ENCODE data around the gene PACC1. TPM values are rescaled to one million over a fixed set of nuclear protein-coding genes. Genes with fewer than 3 reads are reported as not detected.

PACC1 gene
- total RNA-seq, 4 donors from 2014 or later, result 3.3 to 33.2 (median 11.4) TPM

DNA sequence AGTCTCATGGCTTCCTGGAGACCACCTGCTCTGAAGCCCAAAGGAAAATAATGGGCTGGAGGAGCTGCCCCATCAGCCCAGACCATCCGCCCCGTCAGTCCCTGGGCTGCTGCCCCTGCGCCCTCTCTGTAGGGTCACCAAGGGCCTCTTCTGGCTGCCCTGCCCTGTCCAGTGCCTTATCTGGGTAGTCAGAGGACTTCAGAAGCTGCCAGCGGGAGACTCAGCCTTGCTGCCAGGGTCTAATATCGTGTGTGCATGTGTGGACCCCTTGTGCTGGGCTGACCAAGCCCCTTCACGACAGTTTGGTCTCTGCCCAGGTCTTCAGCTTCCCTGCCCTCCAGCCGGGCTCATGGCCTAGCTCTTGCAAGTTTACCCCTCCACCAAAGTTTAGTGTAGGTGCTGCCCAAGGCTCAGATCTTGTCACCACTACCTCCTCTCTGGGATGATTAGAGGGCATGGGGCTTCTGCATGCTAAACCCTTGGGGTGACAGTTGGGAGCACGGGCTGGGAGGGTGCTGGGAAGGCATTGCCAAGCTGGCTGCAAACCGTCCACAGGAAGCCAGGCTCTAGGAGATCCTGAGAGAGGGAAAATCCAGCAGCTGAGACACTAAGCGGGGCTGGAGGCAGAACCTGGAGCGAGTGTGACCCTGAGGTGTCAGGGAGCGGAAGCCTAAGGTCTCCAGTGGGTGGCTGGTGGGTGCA, 38.6 kb upstream of the PACC1 start:
- peaks cover 0 to 6% (median 0%) of the 10 kb centered on the region in 4 donors for H3K9me3 ChIP-seq
- no peak for DNase-seq (ENCODE audit: low spot score in 2 of 2)
- H3K27ac ChIP-seq, result peak overlapping the region in 2 of 4 donors; percentile 17 to 25
- H3K27me3 ChIP-seq, result no peaks in the 10 kb centered on the region
- TF ChIP-seq, protein P1, sequence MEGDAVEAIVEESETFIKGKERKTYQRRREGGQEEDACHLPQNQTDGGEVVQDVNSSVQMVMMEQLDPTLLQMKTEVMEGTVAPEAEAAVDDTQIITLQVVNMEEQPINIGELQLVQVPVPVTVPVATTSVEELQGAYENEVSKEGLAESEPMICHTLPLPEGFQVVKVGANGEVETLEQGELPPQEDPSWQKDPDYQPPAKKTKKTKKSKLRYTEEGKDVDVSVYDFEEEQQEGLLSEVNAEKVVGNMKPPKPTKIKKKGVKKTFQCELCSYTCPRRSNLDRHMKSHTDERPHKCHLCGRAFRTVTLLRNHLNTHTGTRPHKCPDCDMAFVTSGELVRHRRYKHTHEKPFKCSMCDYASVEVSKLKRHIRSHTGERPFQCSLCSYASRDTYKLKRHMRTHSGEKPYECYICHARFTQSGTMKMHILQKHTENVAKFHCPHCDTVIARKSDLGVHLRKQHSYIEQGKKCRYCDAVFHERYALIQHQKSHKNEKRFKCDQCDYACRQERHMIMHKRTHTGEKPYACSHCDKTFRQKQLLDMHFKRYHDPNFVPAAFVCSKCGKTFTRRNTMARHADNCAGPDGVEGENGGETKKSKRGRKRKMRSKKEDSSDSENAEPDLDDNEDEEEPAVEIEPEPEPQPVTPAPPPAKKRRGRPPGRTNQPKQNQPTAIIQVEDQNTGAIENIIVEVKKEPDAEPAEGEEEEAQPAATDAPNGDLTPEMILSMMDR (IDR thresholded peaks at IDR 0.05), result no peak
- TF ChIP-seq POLR2A (IDR thresholded peaks at IDR 0.05), result no peak
- no peak for TF ChIP-seq EP300 (IDR thresholded peaks at IDR 0.05)
- H3K36me3 ChIP-seq, result peaks cover 0 to 9% (median 0%) of the 10 kb centered on the region in 3 donors
- WGBS, 2 donors, result 77 to 78% methylated on average over 9 to 12 of the region's 12 CpGs
- peaks cover 0 to 24% (median 5%) of the 10 kb centered on the region in 4 donors for H3K4me1 ChIP-seq
- H3K4me3 ChIP-seq, result no peak overlapping the region

DNA sequence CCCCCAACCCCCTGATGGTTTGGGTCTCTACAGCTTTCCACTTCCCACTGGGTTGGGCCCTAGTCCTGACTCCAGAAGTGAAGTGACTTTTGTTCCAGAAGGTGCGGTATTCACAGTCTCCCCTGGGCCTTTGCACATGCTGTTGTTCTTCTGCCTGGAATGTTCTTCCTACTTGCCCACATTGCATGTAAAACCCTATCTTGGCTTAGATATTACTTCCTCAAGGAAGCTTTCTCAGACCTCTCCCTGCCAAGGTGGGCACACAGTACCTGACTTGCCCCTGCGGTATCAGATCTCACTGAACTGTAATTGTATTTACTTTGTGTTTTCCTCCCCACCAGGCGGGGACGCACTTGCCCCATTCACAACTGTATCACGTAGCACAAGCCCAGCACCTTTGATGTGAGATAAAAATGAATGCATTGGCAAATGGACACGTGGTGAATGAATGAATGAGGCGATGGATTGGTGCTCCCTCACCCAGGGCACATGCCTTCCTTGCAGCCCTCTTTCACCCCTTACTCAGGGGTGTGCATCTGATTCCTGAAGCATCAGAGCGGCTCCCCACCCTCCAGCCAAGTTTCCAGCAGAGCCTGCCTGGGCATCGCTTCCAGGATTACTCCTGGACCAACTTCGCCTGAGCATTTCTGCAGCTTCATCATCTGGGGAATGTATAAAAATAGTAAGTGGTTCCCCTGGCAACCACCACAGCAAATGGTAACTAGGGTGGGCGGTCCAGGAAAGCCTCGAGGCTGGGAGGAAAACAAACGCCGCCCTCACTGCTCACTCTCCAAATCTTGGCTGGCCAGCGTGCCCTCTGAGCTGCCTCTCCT, 37.9 kb upstream of the PACC1 start:
- DNase-seq (ENCODE audit: low spot score in 2 of 2), result no peak
- peaks cover 0 to 24% (median 5%) of the 10 kb centered on the region in 4 donors for H3K4me1 ChIP-seq
- peaks cover 0 to 13% (median 0%) of the 10 kb centered on the region in 3 donors for H3K36me3 ChIP-seq
- no peak for TF ChIP-seq EP300 (IDR thresholded peaks at IDR 0.05)
- no peak for TF ChIP-seq POLR2A (IDR thresholded peaks at IDR 0.05)
- TF ChIP-seq, protein P1 (IDR thresholded peaks at IDR 0.05), result no peak
- WGBS, 2 donors, result 55 to 61% methylated on average over 15 of the region's 15 CpGs
- peak overlapping the region in 1 of 4 donors; percentile 25 for H3K27ac ChIP-seq
- H3K27me3 ChIP-seq, result no peaks in the 10 kb centered on the region
- no peak overlapping the region for H3K4me3 ChIP-seq
- H3K9me3 ChIP-seq, result no peaks in the 10 kb centered on the region

DNA sequence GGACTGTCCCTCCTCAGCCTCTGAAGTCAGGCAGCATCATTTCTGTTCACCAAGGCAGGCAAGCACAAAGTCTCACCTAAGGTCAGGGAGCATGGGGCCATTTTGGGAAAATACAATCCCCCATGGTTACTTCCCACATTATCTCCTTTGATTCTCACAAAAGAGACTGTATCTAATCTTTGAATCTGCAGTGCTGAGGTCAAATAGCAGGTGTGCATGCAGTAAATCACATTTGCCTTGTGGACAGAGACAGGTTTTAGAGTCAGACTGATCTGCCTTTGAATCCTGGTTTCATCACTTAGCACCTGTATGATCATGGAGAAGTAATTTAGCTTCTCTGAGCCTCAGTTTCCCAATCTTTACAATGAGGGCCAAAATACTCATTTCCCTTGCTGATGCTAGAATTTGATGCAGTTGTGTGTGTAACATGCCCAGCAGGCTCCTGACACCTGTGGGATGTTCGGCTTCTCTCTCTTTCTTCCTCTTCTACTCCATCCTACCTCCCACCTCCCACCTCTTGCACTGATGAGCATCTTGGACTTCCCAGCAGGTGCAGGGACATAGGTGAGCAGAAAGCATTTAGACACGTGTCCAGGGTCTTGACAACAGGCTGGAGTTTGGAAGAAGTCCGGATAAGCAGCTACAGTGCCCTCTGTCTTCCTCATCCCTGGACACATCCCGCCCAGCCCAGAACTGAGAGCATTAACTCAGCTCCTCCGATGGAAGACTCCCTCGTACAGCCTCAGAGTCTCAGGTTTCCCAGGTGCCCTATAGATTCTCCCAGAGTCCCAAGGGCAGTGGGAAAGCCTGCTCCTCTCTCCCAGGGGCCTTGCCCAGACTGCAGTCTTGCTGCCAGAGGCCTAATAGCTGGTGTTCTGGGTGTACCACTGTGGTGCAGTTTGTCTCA, 37.0 kb upstream of the PACC1 start:
- DNase-seq (ENCODE audit: low spot score in 2 of 2), result no peak
- TF ChIP-seq, protein P1 (IDR thresholded peaks at IDR 0.05), result no peak
- TF ChIP-seq EP300 (IDR thresholded peaks at IDR 0.05), result no peak
- TF ChIP-seq POLR2A (IDR thresholded peaks at IDR 0.05), result no peak
- Histone ChIP-seq H3K4me3 (no peak overlapping the region), H3K9me3 (no peaks in the 10 kb centered on the region), H3K27me3 (no peaks in the 10 kb centered on the region), H3K36me3 (peaks cover 0 to 22% (median 0%) of the 10 kb centered on the region in 3 donors), H3K27ac (no peak overlapping the region), H3K4me1 (peaks cover 0 to 24% (median 5%) of the 10 kb centered on the region in 4 donors)
- 87 to 95% methylated on average over 6 of the region's 6 CpGs for WGBS, 2 donors

DNA sequence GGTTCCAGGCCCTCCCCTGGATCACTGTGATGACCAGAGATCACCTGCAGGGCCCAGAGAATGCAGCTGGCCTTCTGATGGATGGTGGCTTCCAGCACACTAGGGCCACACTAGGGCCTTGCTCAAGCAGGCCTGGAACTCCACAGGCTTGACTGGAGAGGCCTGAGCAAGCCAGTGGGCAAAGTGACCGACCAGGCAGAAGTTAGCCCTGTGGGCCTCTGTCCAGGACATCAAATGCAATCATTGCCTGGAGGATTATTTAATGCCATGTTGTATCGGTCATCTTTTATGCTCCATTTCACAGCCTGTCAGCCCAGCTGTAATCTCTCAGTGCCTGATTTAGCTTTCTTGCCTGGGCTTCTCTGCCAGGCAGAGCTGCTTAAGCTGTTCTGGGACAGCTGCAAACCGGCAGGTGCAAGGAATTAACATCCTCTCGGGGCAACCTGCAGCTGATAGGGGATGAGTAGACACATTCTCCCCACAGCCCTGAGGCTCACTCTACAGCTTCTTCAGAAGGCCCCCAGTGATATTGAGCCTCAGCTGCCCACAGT, 35.7 kb upstream of the PACC1 start:
- peaks cover 0 to 13% (median under 1%) of the 10 kb centered on the region in 4 donors for H3K4me1 ChIP-seq
- no peak for DNase-seq (ENCODE audit: low spot score in 2 of 2)
- no peak overlapping the region for H3K4me3 ChIP-seq
- TF ChIP-seq, protein P1 (IDR thresholded peaks at IDR 0.05), result no peak
- TF ChIP-seq EP300 (IDR thresholded peaks at IDR 0.05), result no peak
- H3K36me3 ChIP-seq, result peaks cover 0 to 35% (median 0%) of the 10 kb centered on the region in 3 donors
- H3K27ac ChIP-seq, result no peak overlapping the region
- no peaks in the 10 kb centered on the region for H3K27me3 ChIP-seq
- H3K9me3 ChIP-seq, result no peaks in the 10 kb centered on the region
- 71 to 73% methylated on average over 4 of the region's 4 CpGs for WGBS, 2 donors
